PC-9 (cell line): Measurements from ENCODE around the gene TXLNB. TPM values are rescaled to one million over a fixed set of nuclear protein-coding genes. Genes with fewer than 3 reads are reported as not detected.

Source experiments
- BruUV-seq: library from RNA; stranded (reverse); fragments of 400-500 nt; replicated peaks from 2 replicates; lab custom pipeline; 2021; lab: Mats Ljungman, UMichigan
- CTCF ChIA-PET: fragments of 300-600 bp; sonication (Branson Sonifier 250); formaldehyde crosslinking; loops from one replicate; lab custom pipeline; 2022; ENCODE audit warnings: antibody characterized with exemption; lab: Charles Lee
- POLR2A ChIA-PET: fragments of 300-600 bp; sonication (Branson Sonifier 250); formaldehyde crosslinking; loops from one replicate; lab custom pipeline; 2022; ENCODE audit warnings: antibody characterized with exemption; ENCODE audit not compliant: unreplicated experiment; lab: Charles Lee
- DNase-seq, 2 experiments: peaks; one replicate each; pipeline versions ENCODE4 v3.0.0 to v3.0.0-alpha.2; 2015 to 2022; ENCODE audit warnings: mixed read lengths in 1 of 2
- H2AFZ ChIP-seq: fragments of 200-600 bp; sonication (generic); 2 replicates; pipeline ENCODE4 v1.8.1; 2017; ENCODE audit warnings: antibody characterized with exemption
- H3F3A ChIP-seq: fragments of 200-600 bp; sonication (generic); 2 replicates; pipeline ENCODE4 v1.8.1; 2017; ENCODE audit warnings: antibody characterized with exemption, mild to moderate bottlenecking, low read depth; ENCODE audit not compliant: insufficient read depth
- H3K27ac ChIP-seq: fragments of 200-600 bp; sonication (generic); 2 replicates; pipeline ENCODE4 v1.6.1; 2016; ENCODE audit warnings: mixed run types
- H3K27me3 ChIP-seq: fragments of 200-600 bp; sonication (generic); 2 replicates; pipeline ENCODE4 v1.6.1; 2016; ENCODE audit warnings: low read depth, mixed run types; ENCODE audit not compliant: insufficient read depth
- H3K36me3 ChIP-seq: fragments of 200-600 bp; sonication (generic); 2 replicates; pipeline ENCODE4 v1.6.1; 2016; ENCODE audit warnings: low read depth, mixed run types
- H3K4me1 ChIP-seq: fragments of 200-600 bp; sonication (generic); replicated peaks from 2 replicates; pipeline ENCODE4 v1.6.1; 2016; ENCODE audit warnings: mixed run types; ENCODE audit not compliant: insufficient read depth
- H3K4me2 ChIP-seq: fragments of 200-600 bp; sonication (generic); 2 replicates; pipeline ENCODE4 v1.6.1; 2017; ENCODE audit warnings: mixed run types
- H3K4me3 ChIP-seq: fragments of 200-600 bp; sonication (generic); 2 replicates; pipeline ENCODE4 v1.6.1; 2016; ENCODE audit warnings: mixed run types
- H3K79me2 ChIP-seq: fragments of 200-600 bp; sonication (generic); 2 replicates; pipeline ENCODE4 v1.6.1; 2017; ENCODE audit warnings: low read depth, mixed run types
- H3K9me2 ChIP-seq: fragments of 200-600 bp; sonication (generic); 2 replicates; pipeline ENCODE4 v1.8.1; 2017; ENCODE audit warnings: mild to moderate bottlenecking; ENCODE audit not compliant: insufficient read depth
- H3K9me3 ChIP-seq: fragments of 200-600 bp; sonication (generic); 2 replicates; pipeline ENCODE4 v1.8.1; 2016; ENCODE audit warnings: low read depth; ENCODE audit not compliant: insufficient read depth
- H4K20me1 ChIP-seq: fragments of 200-600 bp; sonication (generic); 2 replicates; pipeline ENCODE4 v1.8.1; 2017; ENCODE audit not compliant: insufficient read depth
- CTCF ChIP-seq: fragments of 200-600 bp; sonication (generic); conservative IDR thresholded peaks from 2 replicates; pipeline ENCODE4 v1.6.1; 2017; ENCODE audit warnings: mixed run types, antibody characterized with exemption, mild to moderate bottlenecking, moderate library complexity
- EZH2 ChIP-seq: fragments of 200-600 bp; sonication (generic); IDR thresholded peaks from 2 replicates; pipeline ENCODE4 v1.8.0; 2017; ENCODE audit warnings: antibody characterized with exemption, low read depth
- intact Hi-C: fragments of 100-400 bp; cut with micrococcal nuclease; formaldehyde crosslinking; loops from one replicate; pipeline ENCODE4 v1.10.0; 2022; ENCODE audit not compliant: unreplicated experiment
- total RNA-seq: library from RNA; stranded (reverse); gene quantifications from 2 replicates; pipeline ENCODE4 v1.2.3, GENCODE V29; 2021

The TXLNB gene
- total RNA-seq, 1 experiment from 2014 or later: 0.09 TPM

GRCh38 chr6:139285590-139285989, 6.2 kb downstream of the TXLNB start:
- Histone ChIP-seq H3K4me1 (no peaks in the 10 kb centered on the region), H2AFZ (peak overlapping the region; percentile 25; the same call in 1 of the 2 replicates), H3K9me3 (no peaks in the 10 kb centered on the region), H4K20me1 (no peaks in the 10 kb centered on the region), H3K27me3 (no peaks in the 10 kb centered on the region), H3F3A (no peaks in the 10 kb centered on the region), H3K79me2 (no peaks in the 10 kb centered on the region), H3K9me2 (no peaks in the 10 kb centered on the region), H3K27ac (no peak overlapping the region), H3K36me3 (no peaks in the 10 kb centered on the region), H3K4me3 (no peak overlapping the region), H3K4me2 (no peak overlapping the region)
- intact Hi-C loops: no loop called here
- CTCF ChIA-PET: no interaction called here
- TF ChIP-seq CTCF: no peak
- peak in 1 of 2 experiments; percentile 21 for DNase-seq
- POLR2A ChIA-PET: no interaction called here
- BruUV-seq: no TSS peak

- ChIA-PET CTCF (no interaction called here), POLR2A (no interaction called here)
- no peaks in the 10 kb centered on the region for H3K36me3 ChIP-seq
- no peak for DNase-seq
- no peaks in the 10 kb centered on the region for H4K20me1 ChIP-seq
- H3F3A ChIP-seq: no peaks in the 10 kb centered on the region
- H3K9me2 ChIP-seq: no peaks in the 10 kb centered on the region
- TF ChIP-seq CTCF (no peak), EZH2 (no peak)
- BruUV-seq: no TSS peak
- H3K27ac ChIP-seq: no peak overlapping the region
- intact Hi-C loops: no loop called here
- H3K9me3 ChIP-seq: no peaks in the 10 kb centered on the region
- no peak overlapping the region for H3K4me3 ChIP-seq
- no peak overlapping the region for H2AFZ ChIP-seq
- no peaks in the 10 kb centered on the region for H3K4me1 ChIP-seq
- no peaks in the 10 kb centered on the region for H3K27me3 ChIP-seq
- H3K4me2 ChIP-seq: no peak overlapping the region
- H3K79me2 ChIP-seq: no peaks in the 10 kb centered on the region
These were observed 7.0 kb downstream of the TXLNB start for GRCh38 chr6:139284789-139285188.

GRCh38 chr6:139282684-139283083, 9.1 kb downstream of the TXLNB start:
- Histone ChIP-seq H3K4me3 (no peak overlapping the region), H3K27ac (no peak overlapping the region), H3K4me2 (no peak overlapping the region), H3K9me3 (no peaks in the 10 kb centered on the region), H2AFZ (no peak overlapping the region), H3K4me1 (no peaks in the 10 kb centered on the region), H3F3A (no peaks in the 10 kb centered on the region), H3K9me2 (no peaks in the 10 kb centered on the region), H3K36me3 (no peaks in the 10 kb centered on the region), H4K20me1 (no peaks in the 10 kb centered on the region), H3K27me3 (no peaks in the 10 kb centered on the region), H3K79me2 (no peaks in the 10 kb centered on the region)
- POLR2A ChIA-PET: no interaction called here
- intact Hi-C loops: no loop called here
- no TSS peak for BruUV-seq
- no peak for TF ChIP-seq CTCF
- TF ChIP-seq EZH2: no peak
- DNase-seq: no peak
- CTCF ChIA-PET: no interaction called here
